Vagina (tissue), 2 donors: Measurements from ENCODE around the gene RRAD. TPM values are rescaled to one million over a fixed set of nuclear protein-coding genes. Genes with fewer than 3 reads are reported as not detected.
"Not testable (repeated sequence)": the region's sequence is repeated elsewhere in the genome, so short reads cannot be mapped to it uniquely, and the experiment has no call there.

Experiments used
- DNase-seq, 2 donors: peaks; one replicate each; pipeline ENCODE4 v3.0.0-alpha.2; 2017; ENCODE audit errors: extremely low spot score in 2 of 2
- H3K27ac ChIP-seq: fragments of 200-600 bp; sonication (generic); one replicate; pipeline ENCODE4 v1.5.1; 2019
- H3K27me3 ChIP-seq: fragments of 200-600 bp; sonication (generic); one replicate; pipeline ENCODE4 v1.5.1; 2019
- H3K36me3 ChIP-seq, 2 donors: fragments of 200-600 bp; sonication (generic); one replicate each; pipeline ENCODE4 v1.5.1; 2017 to 2019
- H3K4me1 ChIP-seq: fragments of 200-600 bp; sonication (generic); one replicate; pipeline ENCODE4 v1.5.1; 2019
- H3K4me3 ChIP-seq, 2 donors: fragments of 200-600 bp; sonication (generic); 1 replicate in 1 of 2; 2 replicates in 1 of 2; pipeline ENCODE4 v1.5.1; 2016 to 2019
- H3K9me3 ChIP-seq: fragments of 200-600 bp; sonication (generic); one replicate; pipeline ENCODE4 v1.5.1; 2019
- POLR2A ChIP-seq, 2 donors: fragments of 450-650 bp; IDR thresholded peaks; one replicate each; pipeline ENCODE4 v1.6.1; 2017; ENCODE audit warnings: antibody characterized with exemption in 2 of 2, mild to moderate bottlenecking in 2 of 2, moderate library complexity in 2 of 2
- POLR2AphosphoS5 ChIP-seq, 2 donors: sonication (generic); formaldehyde crosslinking; IDR thresholded peaks; one replicate each; pipeline ENCODE4 v1.9.0; 2017; ENCODE audit warnings: antibody characterized with exemption in 2 of 2, mild to moderate bottlenecking in 2 of 2, low read depth in 1 of 2; ENCODE audit not compliant: insufficient read depth in 1 of 2
- intact Hi-C: fragments of 100-400 bp; cut with DNase I; formaldehyde crosslinking; loops from one replicate; pipeline ENCODE4 v1.15.1; 2023
- total RNA-seq: library from RNA; depleted of rRNA; stranded (reverse); fragments of >200 nt; gene quantifications from one replicate; pipeline ENCODE4 v1.2.3, GENCODE V29; 2016
- TF ChIP-seq, protein P1 (sequence below), 3 experiments: fragments of 450-650 bp in 2 of 3; fragments of 200-600 bp in 1 of 3; sonication (generic) in 1 of 3; IDR thresholded peaks; one replicate each; pipeline ENCODE4 v1.5.1; 2017 to 2019; ENCODE audit warnings: antibody characterized with exemption in 3 of 3, mild to moderate bottlenecking in 2 of 3, moderate library complexity in 2 of 3

RRAD gene
- total RNA-seq, 1 donor from 2014 or later = 49.1 TPM

DNA sequence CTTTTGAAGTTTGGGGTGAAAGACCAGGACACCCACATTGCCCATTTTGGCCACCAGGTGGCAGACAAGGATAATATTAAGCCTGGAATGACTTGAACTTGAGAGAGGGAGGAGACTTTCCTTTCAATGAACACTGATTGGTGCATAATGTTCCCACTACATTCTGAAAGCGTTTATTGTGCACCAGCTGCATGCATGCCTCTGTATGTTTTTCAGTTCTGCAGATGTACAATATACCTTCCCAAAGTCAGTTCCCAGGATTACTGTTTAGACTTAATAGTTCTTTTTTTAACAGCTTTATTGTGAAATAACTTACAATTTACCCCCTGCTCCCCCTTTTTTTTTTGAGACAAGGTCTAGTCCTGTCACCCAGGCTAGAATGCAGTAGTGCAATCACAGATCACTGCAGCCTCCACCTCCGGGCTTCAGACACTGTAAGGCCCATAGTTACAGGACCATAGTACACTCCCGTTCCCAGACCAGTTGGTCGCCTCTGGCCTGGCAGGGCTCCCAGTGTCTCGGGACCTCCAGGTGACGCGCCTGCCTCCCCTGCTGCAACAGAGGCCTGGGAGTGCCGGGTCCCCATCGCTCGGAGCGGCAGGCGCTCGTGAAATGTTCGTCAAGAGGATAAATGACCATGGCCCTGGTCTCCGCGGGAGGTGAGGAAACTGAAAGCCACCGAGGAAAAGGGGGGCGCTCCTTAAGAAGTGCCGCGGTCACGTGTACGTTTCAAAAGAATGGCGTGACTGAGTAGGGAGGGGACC lies 22.1 kb upstream of the RRAD start:
- intact Hi-C loops = no loop called here
- peaks cover 21% of the 10 kb centered on the region for H3K4me1 ChIP-seq
- DNase-seq = no peak
- H3K36me3 ChIP-seq = peaks cover 0 to 15% of the 10 kb centered on the region in 2 donors
- TF ChIP-seq, protein P1, sequence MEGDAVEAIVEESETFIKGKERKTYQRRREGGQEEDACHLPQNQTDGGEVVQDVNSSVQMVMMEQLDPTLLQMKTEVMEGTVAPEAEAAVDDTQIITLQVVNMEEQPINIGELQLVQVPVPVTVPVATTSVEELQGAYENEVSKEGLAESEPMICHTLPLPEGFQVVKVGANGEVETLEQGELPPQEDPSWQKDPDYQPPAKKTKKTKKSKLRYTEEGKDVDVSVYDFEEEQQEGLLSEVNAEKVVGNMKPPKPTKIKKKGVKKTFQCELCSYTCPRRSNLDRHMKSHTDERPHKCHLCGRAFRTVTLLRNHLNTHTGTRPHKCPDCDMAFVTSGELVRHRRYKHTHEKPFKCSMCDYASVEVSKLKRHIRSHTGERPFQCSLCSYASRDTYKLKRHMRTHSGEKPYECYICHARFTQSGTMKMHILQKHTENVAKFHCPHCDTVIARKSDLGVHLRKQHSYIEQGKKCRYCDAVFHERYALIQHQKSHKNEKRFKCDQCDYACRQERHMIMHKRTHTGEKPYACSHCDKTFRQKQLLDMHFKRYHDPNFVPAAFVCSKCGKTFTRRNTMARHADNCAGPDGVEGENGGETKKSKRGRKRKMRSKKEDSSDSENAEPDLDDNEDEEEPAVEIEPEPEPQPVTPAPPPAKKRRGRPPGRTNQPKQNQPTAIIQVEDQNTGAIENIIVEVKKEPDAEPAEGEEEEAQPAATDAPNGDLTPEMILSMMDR (IDR thresholded peaks at IDR 0.05) = peak; percentile 80 to 91 (median 80)
- no peak for TF ChIP-seq POLR2A (IDR thresholded peaks at IDR 0.05)
- TF ChIP-seq POLR2AphosphoS5 (IDR thresholded peaks at IDR 0.05; ENCODE audit: insufficient read depth in 1 of 2, low read depth in 1 of 2) = peak in 1 of 2 donors; percentile 69
- H3K27ac ChIP-seq = no peak overlapping the region
- H3K4me3 ChIP-seq = peak overlapping the region; percentile 52 to 69
- no peaks in the 10 kb centered on the region for H3K27me3 ChIP-seq
- H3K9me3 ChIP-seq = no peaks in the 10 kb centered on the region

DNA sequence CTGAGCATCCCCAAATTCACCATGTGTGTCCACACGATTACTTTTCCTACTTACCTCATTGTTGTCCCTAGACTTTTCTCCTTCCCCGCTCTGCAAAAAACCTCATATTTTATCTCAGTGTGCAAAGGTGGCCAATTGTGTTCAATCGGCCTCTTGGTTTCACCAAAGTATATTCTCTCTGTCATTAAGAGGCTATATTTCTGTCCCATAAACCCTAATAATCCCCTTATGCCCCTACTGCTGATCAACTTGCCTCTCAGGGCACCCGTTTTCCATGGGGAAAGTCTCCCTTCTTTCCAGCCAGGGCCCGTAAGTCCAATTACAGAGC lies 21.6 kb upstream of the RRAD start:
- TF ChIP-seq, protein P1 (IDR thresholded peaks at IDR 0.05) = no peak
- TF ChIP-seq POLR2A (IDR thresholded peaks at IDR 0.05) (no peak), POLR2AphosphoS5 (IDR thresholded peaks at IDR 0.05; ENCODE audit: insufficient read depth in 1 of 2, low read depth in 1 of 2) (no peak)
- Histone ChIP-seq H3K4me3 (no peak overlapping the region), H3K4me1 (peaks cover 21% of the 10 kb centered on the region), H3K9me3 (no peaks in the 10 kb centered on the region), H3K27me3 (no peaks in the 10 kb centered on the region), H3K36me3 (peaks cover 0 to 21% of the 10 kb centered on the region in 2 donors), H3K27ac (no peak overlapping the region)
- no peak for DNase-seq
- intact Hi-C loops = no loop called here

DNA sequence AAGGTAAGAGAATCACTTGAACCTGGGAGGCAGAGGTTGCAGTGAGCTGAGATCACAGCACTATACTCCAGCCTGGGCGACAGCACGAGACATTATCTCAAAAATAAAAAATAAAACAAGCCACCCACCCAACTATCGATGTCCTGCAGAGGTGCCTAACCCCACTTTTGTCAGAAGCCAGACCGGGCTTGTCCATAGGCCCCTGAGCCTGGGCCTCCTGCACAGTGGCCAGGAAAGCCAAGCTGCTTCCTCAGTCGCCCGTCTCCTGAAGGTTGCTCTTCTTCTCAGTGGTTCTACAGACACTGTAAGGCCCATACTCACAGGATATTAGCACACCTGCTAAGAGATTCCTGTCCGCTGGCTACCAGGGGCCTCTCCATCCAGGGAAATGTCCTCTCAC lies 21.2 kb upstream of the RRAD start:
- Histone ChIP-seq H3K9me3 (no peaks in the 10 kb centered on the region), H3K27ac (no peak overlapping the region), H3K4me3 (no peak overlapping the region), H3K27me3 (no peaks in the 10 kb centered on the region), H3K4me1 (peaks cover 21% of the 10 kb centered on the region), H3K36me3 (peaks cover 0 to 25% of the 10 kb centered on the region in 2 donors)
- no peak for DNase-seq
- intact Hi-C loops = no loop called here
- TF ChIP-seq, protein P1 (IDR thresholded peaks at IDR 0.05) = no peak
- TF ChIP-seq POLR2AphosphoS5 (IDR thresholded peaks at IDR 0.05; ENCODE audit: insufficient read depth in 1 of 2, low read depth in 1 of 2) = no peak
- TF ChIP-seq POLR2A (IDR thresholded peaks at IDR 0.05) = no peak

DNA sequence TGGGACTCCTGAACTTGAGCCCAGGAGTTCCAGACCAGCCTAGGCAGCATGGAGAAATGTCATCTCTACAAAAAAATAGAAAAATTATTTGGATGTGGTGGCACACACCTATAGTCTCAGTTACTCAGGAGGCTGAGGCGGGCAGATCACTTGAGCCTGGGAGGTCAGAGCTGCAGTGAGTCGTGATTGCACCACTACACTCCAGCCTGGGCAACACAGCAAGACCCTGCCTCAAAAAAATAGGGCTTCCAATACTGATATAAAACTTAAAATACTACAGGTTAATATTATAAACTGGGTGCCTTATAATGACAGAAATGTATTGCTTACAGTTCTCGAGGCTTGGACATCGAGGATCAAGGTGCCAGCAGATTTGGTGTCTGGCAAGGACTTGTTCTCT lies 20.6 kb upstream of the RRAD start:
- DNase-seq = no peak
- no peak overlapping the region for H3K4me3 ChIP-seq
- no peaks in the 10 kb centered on the region for H3K27me3 ChIP-seq
- H3K27ac ChIP-seq = no peak overlapping the region
- H3K4me1 ChIP-seq = peaks cover 21% of the 10 kb centered on the region
- TF ChIP-seq POLR2AphosphoS5 (IDR thresholded peaks at IDR 0.05; ENCODE audit: insufficient read depth in 1 of 2, low read depth in 1 of 2) (no peak), POLR2A (IDR thresholded peaks at IDR 0.05) (no peak)
- TF ChIP-seq, protein P1 (IDR thresholded peaks at IDR 0.05) = no peak
- H3K9me3 ChIP-seq = no peaks in the 10 kb centered on the region
- H3K36me3 ChIP-seq = peaks cover 0 to 31% of the 10 kb centered on the region in 2 donors
- intact Hi-C loops = no loop called here

DNA sequence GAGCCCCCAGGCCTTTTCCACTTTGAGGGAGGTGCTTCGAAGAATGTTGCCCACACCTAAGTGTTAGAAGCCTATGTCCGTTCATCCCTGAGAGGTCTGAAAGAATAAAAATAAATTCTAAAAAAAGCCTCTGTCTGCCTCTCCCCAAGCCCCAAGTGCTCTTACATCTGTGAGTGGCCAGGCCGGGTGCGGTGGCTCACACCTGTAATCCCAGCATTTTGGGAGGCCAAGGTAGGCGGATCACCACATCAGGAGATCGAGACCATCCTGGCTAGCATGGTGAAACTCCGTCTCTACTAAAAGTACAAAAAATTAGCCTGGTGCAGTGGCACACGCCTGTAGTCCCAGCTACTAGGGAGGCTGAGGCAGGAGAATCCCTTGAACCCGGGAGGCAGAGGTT lies 19.6 kb upstream of the RRAD start:
- H3K4me3 ChIP-seq, intact Hi-C loops, DNase-seq, H3K27ac ChIP-seq, H3K9me3 ChIP-seq, H3K27me3 ChIP-seq: not testable (repeated sequence)
- Histone ChIP-seq H3K4me1 (peaks cover 21% of the 10 kb centered on the region), H3K36me3 (peaks cover 0 to 40% of the 10 kb centered on the region in 2 donors)
